GM21528 (cell line): ENCODE results near the gene ANAPC4.
"Not testable (repeated sequence)": the region's sequence is repeated elsewhere in the genome, so short reads cannot be mapped to it uniquely, and the experiment has no call there.

ENCODE experiments used
- ATAC-seq: cut with Tn5 transposase; IDR thresholded peaks from one replicate; pipeline ENCODE4 v1.9.1; 2021; ENCODE audit warnings: mild to moderate bottlenecking, moderate library complexity; ENCODE audit not compliant: unreplicated experiment, low FRiP score

Gene ANAPC4

DNA sequence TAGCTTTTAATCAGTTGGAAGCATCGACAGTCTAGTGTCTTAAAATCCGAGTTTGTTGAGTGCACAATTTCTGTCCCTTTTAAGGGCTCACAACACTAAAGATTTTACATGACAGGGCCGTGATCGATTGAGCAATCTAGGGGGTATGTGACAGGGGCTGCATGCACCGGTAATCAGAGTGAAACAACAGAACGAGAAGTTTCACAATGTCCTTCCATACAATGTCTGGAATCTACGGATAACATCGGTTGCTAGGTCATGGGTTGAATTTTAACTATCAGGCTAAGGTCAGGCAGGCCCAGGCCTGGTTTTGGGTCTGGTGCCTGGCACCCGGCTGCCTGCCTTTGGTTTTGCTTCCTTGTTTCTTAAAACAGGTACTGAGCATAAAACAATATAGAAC, 4.5 kb upstream of the ANAPC4 start:
- not testable (repeated sequence) for ATAC-seq

- peak; percentile 25 for ATAC-seq
These were observed 741 bp downstream of the ANAPC4 start for GRCh38 chr4:25377572-25378436.

DNA sequence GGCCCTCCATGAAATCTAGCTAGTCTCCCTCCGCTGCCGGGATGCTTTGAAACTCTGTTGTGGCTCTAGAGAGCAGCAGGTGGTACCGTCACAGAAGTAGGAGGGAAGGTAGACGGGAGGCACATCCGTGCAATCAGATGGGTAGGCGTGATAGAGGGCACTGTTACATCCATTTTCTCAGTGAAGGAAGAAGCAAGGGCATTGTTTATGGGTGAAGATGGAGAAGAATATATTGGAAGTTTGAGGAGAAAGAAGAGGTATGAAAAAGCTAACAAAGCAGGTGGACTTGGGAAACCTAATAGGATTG, 1.3 kb downstream of the ANAPC4 start:
- ATAC-seq, result no peak

GRCh38 chr4:25379591-25379990, 2.5 kb downstream of the ANAPC4 start:
- no peak for ATAC-seq

- ATAC-seq, result no peak
These were observed 6.6 kb downstream of the ANAPC4 start for GRCh38 chr4:25383647-25384046.

DNA sequence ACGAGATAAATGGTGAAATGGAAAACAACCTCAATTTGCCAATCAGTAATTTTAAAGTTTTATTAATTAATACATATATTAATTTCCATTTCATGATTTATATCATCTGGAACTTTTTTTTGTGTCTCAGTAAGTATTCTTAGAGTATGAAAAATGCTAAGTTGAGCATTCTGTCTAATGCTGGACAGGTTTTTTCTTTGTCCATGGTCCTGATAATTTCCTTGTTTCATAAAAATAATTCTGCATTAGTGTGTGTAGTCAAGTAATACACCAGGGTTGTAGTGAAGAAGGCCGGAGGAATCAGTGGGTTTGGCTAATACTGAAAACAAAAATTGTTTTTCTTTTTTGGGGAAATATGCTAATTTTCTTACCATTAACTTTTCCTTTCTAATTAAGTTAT, 9.9 kb downstream of the ANAPC4 start:
- no peak for ATAC-seq

GRCh38 chr4:25397305-25397704, 20.2 kb downstream of the ANAPC4 start:
- no peak for ATAC-seq

DNA sequence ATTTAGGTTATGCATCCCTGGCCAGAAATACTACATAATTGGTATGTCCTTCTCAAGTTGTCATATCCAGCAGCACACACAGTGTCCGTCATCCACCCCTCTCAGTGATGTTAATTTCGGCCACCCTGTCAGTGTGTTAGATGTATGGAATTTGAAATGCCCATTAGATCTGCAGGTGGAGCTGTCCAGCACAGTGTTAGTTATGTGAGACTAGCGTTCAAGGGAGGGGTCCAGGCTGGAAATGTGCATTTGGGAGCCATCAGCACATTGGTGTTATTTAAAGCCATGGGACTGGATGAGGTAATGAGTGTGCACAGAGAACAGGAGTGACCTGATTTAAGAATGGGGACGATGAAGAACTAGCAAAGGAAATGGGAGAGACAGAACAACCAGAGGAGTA, 22.4 kb downstream of the ANAPC4 start:
- no peak for ATAC-seq

DNA sequence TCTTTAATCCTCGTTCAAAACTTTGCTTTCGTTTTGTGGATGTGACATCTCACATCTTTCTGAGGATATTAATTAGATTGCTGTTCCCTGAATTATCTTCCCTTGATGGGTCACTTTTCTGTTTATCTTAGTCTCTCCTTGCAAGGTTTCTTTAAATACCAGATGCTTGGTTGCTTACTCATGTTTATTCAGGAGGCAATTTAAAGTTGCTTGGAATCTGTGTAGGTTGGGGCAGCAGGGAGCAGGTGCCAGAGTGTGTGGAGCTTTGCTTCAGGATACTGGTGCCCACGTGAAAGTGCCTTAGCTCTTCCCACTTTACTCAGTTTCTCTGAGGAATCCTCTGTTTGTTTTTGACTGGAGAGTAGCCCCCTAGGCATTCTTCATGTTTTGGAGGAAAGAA, 24.0 kb downstream of the ANAPC4 start:
- ATAC-seq, result no peak

GRCh38 chr4:25402521-25402920, 25.5 kb downstream of the ANAPC4 start:
- no peak for ATAC-seq

- no peak for ATAC-seq
These were observed 26.6 kb downstream of the ANAPC4 start for GRCh38 chr4:25403699-25404098.

GRCh38 chr4:25405453-25405852, 28.4 kb downstream of the ANAPC4 start:
- no peak for ATAC-seq

DNA sequence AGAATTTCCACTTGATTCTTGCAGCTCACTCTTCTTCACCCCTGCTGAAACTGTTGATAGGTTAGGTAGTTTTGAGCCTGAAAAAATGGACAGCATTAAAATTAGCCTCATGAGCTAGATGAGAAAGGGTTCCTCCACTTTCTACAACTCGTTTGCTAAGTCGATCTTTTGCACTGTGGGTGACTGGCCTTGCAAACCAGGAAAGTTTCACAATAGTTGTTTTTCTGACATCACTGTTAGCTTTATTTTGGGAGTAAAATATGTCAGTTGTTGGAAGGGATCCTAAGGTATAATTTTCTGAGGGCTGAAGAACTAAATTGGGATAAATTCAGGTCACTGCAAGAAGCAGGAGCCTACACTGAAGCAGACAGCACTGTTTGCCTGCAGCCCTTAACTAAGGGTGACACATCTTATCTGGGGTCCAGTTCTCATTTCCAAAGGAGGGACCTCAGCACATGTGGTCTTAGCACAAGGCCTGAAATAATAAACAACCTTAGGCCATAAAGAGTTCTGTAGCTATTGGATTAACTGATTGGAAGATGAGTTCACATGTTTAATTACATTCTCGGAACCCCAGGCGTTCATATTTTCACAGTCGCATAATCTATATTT, 29.1 kb downstream of the ANAPC4 start:
- ATAC-seq, result no peak

DNA sequence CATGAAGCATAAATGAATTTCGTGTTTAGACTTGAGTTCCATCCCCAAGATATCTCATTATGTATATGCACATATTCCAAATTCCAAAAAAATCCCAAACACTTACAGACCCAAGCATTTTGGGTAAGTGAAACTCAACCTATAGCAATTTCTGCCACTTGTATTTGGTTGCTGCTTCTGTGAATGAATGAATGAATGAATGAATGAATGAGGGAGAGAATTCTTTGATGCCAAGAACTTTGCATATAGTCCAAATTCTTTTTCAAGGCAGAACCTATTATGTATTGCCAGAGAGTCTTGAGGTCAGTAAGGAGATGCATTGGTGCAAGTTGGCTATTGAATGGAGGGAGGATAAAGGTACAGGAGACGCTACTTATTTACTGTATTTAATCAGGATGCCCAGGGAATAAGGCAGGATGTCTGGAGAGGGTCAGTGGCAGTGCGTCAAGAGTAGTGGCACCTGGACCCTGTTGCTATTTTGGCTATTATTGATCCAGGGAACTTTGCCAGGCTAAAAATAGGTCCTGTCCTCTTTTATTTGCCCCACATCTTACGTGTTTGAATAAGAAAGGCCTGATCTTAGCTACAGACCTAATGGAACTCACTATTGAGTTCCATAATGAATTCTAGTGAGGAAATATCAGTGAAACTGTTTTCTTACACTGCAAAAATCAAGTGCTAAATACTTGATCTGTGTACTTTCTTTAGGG, 33.9 kb downstream of the ANAPC4 start:
- no peak for ATAC-seq

- ATAC-seq, result no peak
These were observed 36.2 kb downstream of the ANAPC4 start for GRCh38 chr4:25413261-25413660.

DNA sequence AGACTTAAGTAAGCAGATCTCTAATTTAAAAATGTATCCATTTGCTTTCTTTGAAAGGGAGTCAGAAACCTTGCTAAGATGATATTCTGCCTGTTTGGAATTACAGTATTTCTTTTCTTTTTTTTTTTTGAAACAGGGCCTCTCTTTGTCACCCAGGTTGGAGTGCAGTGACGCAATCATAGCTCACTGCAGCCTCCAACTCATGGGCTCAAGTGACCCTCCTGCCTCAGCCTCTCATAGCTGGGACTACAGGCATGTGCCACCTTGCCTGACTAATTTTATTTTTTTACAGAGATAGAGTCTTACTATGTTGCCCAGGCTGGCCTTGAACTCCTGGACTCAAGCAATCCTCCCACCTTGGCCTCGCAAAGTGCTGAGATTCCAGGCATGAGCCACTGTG, 40.0 kb downstream of the ANAPC4 start:
- no peak for ATAC-seq

DNA sequence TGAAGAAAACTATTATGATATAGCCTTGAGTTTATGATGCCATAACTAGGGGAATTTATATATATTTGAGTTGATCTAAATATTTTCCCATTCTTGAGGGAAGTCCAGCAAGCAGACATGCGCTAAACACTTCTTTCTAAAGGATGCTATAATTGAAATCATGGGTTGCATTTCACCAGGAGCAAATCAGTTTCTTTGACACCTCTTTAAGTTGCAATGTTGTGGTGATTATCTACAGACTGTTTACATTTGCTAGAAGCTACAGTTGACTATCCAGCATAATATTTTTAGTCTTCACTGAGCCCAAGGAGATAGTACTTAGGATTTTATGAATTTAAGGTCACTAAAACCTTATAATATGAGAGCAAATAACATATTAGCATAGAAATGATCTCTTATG, 43.9 kb downstream of the ANAPC4 start:
- no peak for ATAC-seq

- no peak for ATAC-seq
These were observed 44.9 kb downstream of the ANAPC4 start for GRCh38 chr4:25421816-25422525.

DNA sequence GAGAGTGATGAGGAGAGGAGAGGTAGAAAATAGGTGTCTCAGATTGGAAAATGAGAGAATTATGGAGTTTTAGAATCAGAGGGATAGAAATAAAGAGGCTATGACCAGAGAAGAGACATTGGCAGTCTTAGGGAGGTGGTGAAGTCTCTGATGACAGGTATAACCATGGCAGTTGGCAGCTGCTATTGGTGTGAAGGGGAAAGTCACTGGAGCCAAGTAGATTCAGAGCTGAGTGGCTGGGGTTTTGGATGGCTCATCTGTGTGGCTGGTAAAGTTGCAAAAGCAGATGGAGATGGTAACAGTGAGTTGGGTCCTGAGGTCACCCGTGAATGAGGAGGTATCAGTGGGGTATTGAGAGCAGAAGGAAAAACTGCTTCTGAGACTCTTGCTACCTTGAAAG, 46.5 kb downstream of the ANAPC4 start:
- ATAC-seq, result no peak

- ATAC-seq, result no peak
These were observed 47.6 kb downstream of the ANAPC4 start for GRCh38 chr4:25424539-25425228.

DNA sequence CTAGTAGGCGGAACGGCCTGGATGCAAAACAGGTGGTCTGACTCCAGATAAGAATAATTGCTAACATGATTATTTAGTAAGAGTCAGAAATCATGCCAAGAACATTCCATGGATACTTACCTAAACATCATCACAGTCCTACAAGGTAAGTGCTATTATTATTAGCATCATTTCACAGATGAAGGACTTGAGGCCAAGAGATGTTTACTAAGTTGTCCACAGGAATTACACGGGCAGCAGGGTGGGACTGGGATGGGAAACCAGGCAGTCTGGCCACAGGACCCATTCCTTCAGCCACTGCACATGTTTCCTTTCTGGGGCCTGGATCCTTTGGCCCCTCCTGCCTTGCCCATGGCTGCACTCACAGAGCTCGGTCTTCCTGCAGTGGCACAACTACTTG, 48.3 kb downstream of the ANAPC4 start:
- no peak for ATAC-seq
